Stimulated activated CD8-positive, alpha-beta memory T cell treated with anti-CD3 and anti-CD28 coated beads, Interleukin-7, amount 100 ng/mL, for 1 hour (primary cell): Measurements from ENCODE around the gene TLX3.
"Not testable (repeated sequence)": the region's sequence is repeated elsewhere in the genome, so short reads cannot be mapped to it uniquely, and the experiment has no call there.

Experiments used
- DNase-seq, 2 donors: peaks; one replicate each; pipeline ENCODE4 v3.0.0-alpha.2; 2020; ENCODE audit warnings: low read depth in 2 of 2

TLX3 gene

DNA sequence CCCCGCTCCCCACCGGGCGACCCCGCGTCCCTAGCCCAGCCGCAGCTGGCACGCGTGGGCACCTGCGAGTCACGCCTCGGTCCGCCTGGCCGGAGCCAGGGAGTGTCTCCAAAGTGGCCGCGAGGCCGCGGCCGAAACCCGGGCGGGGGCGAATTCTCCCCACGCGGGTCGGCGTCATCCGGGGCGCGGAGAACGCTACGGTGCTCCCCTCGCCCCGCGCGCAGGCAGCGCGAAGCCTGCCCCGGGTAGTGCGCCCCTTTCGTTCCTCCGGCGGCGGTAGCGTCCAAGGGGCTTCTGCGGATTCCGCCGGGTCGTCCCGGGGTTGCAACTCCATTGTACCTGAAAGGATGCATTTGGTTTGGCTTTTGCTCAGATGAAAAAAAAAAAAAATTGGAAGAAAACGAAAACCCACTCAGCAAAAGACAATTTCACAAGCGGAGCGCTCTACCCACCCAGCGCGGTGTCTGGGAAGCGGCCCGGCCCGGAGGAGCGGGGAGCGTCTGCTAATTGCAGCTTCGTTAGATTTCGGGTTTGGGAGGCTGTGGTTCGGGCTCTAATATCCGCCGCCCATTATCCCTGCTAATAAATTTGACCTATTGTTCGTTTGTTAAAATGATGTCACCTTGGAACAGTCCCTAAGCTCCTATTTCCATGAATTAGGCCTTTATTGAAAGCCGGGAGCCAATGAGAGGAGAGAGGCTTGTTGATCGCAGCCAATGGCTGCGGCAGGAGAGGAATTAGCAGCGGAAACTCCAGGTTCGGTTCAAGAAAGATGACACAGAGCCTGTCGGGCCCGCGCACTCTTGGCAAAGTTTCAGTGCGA, at the start of gene TLX3:
TSS of gene TLX3 (plus strand) at position 796 of the 823 bp plus-strand sequence. CDS start 118 bp downstream, outside the sequence.
- DNase-seq = no peak

GRCh38 chr5:171261361-171261760, 47.7 kb upstream of the TLX3 start:
- DNase-seq = no peak

GRCh38 chr5:171261904-171262303, 47.1 kb upstream of the TLX3 start:
- DNase-seq = no peak

DNA sequence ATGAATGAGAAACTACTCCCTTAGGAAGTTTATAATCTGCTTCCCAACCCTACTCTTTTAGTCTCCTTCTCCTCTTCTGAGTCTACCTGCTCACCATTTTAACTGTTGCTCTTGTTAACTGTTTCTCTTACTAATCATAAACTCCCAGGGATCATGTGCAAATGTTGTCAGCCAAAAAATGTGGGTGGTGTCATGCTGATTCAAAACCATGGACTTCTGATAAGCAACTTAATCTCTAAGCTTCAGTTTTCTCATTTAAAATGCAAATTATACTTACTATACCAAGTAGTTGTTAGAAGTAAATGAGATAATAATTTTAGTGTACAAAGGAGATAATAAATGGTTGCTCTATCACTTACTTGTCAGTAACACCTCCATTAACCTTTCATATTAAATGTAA, 45.9 kb upstream of the TLX3 start:
- no peak for DNase-seq

- DNase-seq = no peak
Measured at GRCh38 chr5:171264843-171265242, 44.2 kb upstream of the TLX3 start.

- no peak for DNase-seq
Measured at GRCh38 chr5:171268700-171269620, 40.1 kb upstream of the TLX3 start.

DNA sequence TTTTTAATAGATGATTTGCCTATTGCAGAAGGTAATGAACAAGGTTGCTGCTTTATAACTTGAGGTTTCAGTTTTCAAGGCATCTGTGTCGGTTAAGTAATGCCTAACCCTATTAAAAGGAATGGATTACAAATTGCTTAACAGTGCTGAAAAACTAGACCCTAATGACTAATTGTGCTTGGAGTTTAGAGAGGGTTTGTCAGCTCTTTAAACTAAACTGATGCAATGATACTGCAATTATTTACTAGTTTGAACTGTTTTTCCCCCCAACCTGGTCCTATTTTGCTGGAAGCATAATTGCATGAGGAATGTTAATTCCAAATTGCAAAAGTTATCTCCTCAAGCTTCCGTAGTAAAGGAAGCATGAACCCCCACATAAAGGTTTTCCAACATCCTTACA, 39.3 kb upstream of the TLX3 start:
- no peak for DNase-seq

DNA sequence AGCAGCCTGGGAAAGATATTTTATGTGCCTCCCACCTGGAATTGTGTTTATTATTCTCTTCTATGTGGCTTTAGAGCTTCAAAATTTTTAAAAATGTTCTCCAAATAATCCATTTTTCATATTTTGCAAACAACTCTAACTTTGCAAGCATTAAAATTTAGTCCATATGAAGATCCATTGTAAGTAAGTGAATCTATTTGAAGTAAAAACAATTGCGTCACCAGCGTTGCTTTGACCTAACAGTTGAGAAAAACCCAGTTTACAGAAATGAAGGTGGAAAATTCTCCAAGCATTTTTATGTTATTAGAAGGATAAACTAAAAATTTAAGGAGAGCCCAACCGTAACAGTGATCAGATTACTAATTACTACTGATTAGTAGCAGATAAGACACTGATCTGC, 38.9 kb upstream of the TLX3 start:
- DNase-seq = no peak

GRCh38 chr5:171271798-171272197, 37.2 kb upstream of the TLX3 start:
- DNase-seq = no peak

DNA sequence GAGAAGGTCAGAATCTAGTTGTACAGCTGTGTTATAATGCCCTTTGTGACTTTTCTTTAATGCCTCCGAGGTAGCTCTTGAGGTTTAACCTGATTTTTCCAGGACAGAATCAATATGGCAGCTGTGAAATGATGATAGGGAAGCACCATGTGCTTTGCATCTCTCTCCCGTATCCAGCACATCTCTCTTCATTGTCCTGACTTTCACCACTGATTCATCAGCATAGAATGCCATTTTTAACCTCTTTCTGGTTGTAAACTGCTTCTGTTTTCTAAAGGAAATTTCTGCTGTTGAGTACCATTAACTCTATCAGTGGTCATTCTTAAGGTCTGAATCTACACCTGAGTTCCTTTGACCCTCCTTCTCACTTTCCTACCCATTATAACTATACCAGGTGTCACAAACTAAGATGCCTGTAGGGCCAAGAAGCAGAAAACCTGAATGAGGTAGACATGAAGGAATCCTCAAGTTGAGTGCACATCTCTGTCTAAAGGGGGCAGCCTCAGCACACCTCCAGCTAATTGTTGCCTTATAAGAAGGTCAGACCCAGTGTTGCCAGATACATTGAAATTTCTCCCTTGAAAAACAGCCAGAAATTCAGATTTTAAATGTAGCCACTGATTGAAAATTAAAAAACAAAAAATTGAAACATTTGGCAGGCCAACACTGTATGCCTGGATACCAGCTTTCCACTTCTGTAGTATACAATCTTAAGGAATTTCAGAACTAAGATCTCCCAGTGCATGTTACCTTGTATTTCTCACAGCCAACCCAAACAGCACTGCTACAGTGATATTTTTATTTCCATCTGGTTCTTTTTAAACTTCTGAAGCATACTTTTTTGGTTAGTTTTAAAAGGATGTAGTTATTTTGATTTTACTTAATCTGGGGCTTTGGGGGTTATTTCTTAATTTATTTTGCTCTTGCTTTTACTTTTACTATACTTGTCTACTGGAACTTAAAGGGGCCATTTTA, 35.8 kb upstream of the TLX3 start:
- DNase-seq = no peak

GRCh38 chr5:171275841-171276544, 33.1 kb upstream of the TLX3 start:
- no peak for DNase-seq

- DNase-seq = no peak
Measured at GRCh38 chr5:171283753-171284152, 25.3 kb upstream of the TLX3 start.

- DNase-seq = no peak
Measured at GRCh38 chr5:171285465-171285864, 23.6 kb upstream of the TLX3 start.

DNA sequence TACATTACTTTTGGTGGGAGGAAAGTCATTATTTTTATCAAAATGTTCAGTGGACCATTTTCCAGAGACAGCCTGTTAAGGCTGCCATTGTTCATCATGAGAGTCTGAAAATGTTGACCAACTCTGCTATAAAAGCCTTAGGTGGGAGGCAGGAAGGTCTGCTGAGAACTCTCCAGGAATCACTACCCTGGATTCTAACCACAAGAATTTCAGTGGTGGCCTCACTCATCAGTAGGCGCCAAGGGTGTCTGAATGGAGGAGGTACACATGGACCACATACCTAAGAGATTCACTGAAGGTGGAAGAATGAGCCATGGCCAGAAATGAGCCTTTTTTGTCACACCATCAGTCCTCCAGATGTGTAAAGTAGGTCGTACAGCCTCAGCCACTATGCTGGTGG, 21.0 kb upstream of the TLX3 start:
- no peak for DNase-seq

DNA sequence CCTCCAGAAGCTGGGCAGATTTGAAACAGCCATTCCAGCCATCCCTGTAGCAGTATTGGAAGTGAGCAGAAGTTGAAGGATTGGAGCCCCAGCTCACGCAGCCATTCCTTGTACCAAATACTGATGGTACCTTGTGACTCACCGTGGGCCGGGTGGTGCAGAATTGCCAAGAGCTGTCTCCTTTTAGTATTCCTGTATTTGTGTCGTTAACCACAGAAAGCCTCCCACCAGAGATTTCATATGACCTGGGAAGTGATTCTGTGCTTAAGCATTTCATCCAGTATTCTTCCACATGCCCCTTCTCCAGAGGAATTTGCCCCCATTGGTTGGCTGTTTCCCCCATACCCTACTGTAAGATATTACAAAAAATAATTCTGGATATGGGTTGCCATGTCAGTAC, 17.7 kb upstream of the TLX3 start:
- DNase-seq = no peak

DNA sequence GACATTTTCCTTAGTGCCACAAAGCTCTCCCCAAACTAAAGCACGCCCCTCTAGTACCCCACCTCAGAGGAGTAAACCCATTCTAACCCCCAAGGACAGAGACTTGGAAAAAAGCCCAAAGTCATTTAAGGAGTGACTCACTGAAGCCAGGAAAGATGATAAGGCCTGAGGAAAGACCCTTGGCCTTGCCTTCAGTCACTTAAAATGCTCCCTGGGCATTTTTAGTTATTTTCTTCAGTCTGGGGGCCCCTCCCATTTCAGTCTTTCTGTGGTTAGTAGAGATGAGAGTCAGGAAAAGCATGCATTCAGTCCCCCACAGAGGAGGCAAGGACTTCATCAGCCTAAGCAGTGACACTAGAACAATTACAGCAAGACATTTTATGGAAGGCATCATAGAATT, 13.7 kb upstream of the TLX3 start:
- DNase-seq = no peak

- DNase-seq = no peak
Measured at GRCh38 chr5:171295801-171296200, 13.2 kb upstream of the TLX3 start.

- not testable (repeated sequence) for DNase-seq
Measured at GRCh38 chr5:171297941-171298340, 11.1 kb upstream of the TLX3 start.

DNA sequence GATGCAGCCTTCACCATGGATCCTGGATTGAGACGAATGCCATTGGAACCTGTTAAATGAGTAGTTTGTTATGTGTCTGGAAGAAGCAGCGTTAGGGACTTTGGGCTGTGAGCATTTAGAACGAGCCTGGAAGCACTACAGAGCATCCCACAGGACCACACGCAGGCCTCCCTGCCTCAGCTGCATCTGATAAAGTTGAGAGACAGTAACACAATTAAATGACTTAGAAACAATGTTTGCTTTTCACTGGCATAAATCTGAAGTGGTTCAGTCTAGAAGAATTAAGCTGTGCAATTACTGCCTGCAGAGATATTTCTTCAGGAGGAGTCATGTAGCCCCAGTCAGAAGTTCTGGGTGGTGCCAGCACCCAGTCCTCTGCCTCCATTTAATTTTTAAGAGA, 9.8 kb upstream of the TLX3 start:
- no peak for DNase-seq

- DNase-seq = no peak
Measured at GRCh38 chr5:171299851-171300250, 9.2 kb upstream of the TLX3 start.

DNA sequence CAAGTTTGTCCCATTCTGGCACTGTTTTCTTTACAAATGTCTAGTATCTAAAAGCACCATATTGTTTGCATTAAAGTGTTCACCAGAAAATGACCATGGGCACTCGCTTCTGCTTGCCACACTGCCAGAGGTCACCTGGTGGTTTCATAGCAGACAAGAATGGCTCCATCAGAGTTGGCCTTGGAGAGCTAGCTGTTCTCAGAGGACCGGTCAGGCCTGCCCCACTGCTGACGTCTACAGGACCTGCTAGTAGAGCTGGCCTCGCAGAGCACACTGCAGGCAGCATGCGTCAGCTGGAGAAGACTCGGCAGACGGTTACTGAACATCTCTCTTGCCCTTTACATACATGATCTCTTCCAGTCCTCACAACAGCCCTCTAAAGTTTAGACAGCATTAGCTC, 8.7 kb upstream of the TLX3 start:
- DNase-seq = no peak
